Fibroblast of skin of left quadriceps (primary cell): ENCODE data around the gene CLIC5.
A peak's percentile ranks its signal among the peaks of the same experiment; 100 is the strongest.

Experiments
- DNase-seq, 2 experiments: peaks; one replicate each; pipeline ENCODE4 v3.0.0-alpha.2; 2013; ENCODE audit warnings: low read depth in 2 of 2

The CLIC5 gene

GRCh38 chr6:46015119-46015968 lies at the start of gene CLIC5:
Gene CLIC5, minus strand, starts transcription at chr6:46015860. Its CDS starts 318 bp downstream, at chr6:46015542.
- DNase-seq, result no peak

GRCh38 chr6:46062991-46063390 lies 47.3 kb upstream of the CLIC5 start:
- no peak for DNase-seq

GRCh38 chr6:46062312-46062711 lies 46.7 kb upstream of the CLIC5 start:
- no peak for DNase-seq

DNA sequence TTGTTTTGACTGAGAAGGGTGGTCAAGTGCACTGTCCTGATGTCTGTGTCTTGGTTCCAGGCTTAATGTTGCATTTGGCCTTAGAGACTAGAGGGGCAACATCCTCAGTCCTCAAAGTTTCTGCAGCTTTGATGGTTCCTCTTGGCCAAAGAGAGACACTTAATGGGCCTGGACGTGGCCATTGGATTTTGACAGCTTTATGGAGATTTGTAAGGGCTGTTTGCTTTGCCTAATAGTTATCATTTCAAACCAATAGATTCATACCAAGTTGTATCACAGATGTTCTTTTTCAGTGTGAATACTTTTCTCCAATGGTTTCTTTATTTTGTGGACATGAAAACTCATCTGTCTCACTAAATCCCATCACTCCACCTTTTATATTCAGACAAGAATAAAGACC lies 45.8 kb upstream of the CLIC5 start:
- DNase-seq, result no peak

DNA sequence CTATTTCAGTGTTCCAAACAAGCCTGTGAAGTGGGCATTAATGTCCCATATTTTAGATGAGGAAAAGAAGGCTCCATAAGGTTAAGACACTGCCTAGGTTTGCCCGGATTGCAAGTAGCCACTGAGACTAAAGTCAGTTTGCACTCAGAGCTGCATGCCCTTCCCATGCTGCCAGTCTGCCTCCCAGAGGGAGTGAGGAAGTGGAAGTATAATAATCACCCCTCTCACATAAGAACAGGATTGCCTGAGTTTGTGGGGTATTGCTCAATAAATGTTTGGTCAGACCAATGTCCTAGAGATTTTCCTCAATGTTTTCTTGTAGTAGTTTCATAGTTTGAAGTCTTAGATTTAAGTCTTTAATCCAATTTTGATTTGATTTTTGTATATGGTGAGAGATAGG lies 43.9 kb upstream of the CLIC5 start:
- no peak for DNase-seq

GRCh38 chr6:46058951-46059350 lies 43.3 kb upstream of the CLIC5 start:
- no peak for DNase-seq

- no peak for DNase-seq
Measured at GRCh38 chr6:46057792-46058191, 42.1 kb upstream of the CLIC5 start.

DNA sequence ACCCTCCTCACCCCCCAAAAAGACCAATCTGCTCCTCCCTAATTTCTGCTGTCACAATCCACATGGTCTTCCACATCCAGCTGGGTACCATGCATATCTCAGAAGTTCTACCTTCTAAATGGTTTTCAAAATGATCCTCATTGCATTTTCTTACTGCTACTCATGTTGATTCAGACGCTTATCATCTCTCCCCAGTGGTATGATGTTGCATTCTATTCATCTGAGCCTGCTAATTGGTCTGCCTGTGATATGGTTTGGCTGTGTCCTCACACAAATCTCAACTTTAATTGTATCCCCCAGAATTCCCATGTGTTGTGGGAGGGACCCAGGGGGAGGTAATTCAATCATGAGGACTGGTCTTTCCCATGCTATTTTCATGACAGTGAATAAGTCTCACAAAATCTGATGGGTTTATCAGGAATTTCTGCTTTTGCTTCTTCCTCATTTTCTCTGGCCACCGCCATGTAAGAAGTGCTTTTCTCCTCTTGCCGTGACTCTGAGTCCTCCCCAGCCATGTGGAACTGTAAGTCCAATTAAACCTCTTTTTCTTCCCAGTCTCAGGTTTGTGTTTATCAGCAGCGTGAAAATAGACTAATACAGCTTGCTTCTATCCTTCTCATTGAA lies 41.4 kb upstream of the CLIC5 start:
- DNase-seq, result no peak

DNA sequence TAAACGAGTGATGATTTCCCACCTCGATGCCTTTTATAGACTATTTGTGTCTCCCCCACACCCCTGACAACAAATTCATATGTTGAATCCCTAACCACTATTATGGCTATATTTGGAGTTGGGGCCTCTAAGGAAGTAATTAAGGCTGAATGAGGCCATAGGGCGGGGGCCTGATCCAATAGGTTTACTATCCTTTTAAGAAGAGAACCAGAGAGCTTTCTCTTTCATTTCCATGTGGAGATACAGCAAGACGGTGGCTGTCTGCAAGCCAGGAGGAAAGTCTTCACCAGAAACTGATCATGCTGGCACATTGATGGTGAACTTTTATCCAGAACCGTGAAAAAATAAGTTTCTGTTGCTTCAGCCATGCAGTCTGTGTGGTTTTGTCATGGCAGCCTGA lies 38.9 kb upstream of the CLIC5 start:
- DNase-seq, result no peak

DNA sequence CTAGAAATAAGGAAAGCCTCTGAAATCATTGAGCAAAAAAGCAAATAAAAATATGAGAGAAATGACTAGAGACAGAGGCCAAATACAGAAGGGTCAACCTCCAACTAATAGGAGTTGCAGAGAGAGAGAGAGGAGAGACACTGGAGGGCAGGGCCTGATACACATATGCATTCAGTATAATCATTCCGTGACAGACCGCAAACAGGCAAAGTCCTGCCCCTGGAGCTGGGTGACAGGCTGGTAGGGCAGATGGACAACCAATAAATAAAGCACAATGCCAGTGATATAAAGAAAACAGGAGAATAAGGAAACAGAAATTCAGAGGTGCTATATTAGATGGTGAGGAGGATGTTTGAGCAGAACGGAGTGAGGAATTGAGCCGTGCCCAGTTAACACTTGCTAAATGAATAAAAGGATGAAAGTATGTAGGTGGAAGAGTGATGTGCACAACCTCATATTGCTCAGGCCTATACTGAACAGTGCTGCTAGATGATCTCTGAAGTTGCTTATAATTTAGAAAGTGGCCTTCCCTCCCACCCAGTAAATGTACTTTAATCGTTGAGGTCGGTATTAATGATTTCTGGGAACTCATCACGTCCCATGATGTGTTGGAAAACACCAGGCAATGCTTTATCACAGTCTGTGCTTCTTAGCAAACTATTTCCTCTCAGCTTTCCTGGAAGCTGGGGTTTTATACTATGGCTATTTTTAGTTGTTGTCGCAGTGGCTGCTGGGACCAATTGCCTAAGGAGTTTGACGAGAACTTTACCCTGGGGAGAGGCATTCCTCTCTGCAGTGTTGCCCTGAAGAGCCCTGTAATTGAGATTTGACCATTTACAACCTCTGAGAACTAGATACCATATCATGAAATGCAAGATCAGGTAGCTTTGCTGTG lies 37.6 kb upstream of the CLIC5 start:
- no peak for DNase-seq

DNA sequence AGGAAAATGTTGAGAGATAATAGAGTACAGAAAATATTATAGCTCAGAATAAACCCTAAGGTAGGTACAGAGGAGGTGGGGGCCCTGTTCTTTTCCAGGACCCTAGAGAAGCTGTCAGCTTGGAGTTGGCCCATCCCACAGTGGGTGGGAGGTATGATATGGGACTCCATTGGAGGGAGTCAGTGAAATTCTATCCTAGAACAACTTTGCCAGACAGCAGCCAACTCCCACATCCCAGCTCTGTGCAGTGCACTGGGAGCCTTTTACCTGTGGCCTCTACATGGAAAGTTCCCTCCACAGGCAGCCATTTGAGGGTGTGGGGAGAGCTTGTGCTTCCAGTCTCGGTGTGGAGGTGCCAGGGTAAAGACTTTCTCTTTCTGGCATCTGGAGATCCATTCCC lies 36.8 kb upstream of the CLIC5 start:
- no peak for DNase-seq

DNA sequence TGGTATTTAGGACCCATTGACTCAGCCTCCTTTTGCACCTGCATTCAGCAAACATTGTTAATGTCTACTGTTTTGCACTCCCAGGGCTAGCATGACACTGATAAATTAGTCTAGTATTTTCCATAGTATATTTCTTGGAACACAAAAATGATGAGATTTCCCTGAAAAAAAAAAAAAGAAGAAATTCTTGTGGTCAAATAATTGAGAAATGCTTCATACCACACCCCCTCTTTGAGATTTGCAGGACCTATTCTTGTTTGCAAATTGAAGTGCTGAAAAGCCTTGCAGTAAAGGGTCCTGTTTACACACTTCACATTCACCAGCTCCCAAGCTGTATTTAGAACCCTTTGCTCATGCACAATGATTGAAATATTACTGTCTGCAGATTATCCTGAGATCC lies 36.3 kb upstream of the CLIC5 start:
- DNase-seq, result no peak

- no peak for DNase-seq
Measured at GRCh38 chr6:46050845-46051405, 35.3 kb upstream of the CLIC5 start.

DNA sequence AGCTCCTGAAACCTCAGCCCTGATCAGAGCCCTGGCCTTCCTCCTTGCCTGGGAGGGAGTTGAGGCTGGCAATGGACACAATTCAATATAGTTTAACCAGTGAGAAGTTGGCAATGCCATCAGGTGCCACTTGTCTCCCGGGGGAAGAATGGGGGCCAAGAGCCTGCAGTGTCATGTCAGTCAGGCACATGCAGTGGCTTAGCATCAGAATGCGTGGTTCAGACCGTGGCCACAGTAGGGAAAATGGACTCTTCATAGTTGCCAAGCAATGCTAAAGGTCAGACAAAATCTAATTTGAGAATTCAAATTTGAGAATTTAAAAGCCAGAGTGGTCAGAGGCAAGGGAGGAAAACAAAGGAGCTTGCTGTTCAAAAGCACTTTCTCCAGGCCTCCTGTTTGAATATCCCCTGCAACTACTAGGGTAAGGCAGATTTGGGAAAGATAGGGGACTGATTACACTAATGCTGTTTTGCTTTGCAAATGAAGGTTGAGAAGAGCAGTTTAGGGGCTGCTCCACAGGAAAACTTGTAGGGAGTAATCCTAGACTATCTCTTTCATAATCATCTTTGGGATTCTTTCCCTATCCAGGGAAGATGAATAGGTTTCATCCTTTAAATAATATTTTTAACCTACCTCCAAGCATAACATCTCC lies 33.1 kb upstream of the CLIC5 start:
- no peak for DNase-seq

- DNase-seq, result no peak
Measured at GRCh38 chr6:46046558-46047174, 31.0 kb upstream of the CLIC5 start.

DNA sequence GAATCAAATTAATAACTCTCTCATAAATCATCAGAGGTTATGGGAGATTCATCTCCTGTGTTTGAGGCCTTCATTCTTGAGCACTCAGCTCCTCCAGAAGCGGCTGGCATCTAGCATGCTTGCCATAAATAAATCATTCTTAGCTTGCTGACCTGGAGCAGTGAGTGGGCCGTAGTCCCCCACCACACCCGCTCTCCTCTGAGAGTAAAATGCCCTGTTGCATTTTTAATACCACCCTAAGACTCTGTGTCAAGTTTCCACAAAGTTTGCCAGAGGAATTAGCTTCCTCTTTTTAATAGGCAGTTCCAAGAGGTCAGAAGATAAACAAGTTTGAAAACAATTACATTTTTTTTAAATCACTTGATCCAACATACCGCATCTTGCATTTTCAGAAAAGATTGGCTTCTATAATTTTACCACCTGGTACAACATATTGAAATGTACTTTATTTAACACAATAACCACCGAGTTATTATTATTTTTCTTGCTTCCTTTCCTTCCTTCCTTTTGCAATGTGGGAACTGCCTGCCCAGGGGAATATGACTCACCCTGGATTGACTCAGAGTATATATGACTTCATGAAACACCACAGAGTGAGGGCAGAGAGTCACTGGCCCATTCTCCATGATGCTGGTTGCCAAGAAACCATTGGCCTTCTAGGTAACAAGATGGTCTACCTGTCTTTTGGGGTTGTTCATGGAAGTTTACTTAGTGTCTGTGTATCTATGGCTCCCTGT lies 29.4 kb upstream of the CLIC5 start:
- peak; percentile 34 to 44 for DNase-seq

GRCh38 chr6:46042355-46042999 lies 26.8 kb upstream of the CLIC5 start:
- DNase-seq, result no peak

DNA sequence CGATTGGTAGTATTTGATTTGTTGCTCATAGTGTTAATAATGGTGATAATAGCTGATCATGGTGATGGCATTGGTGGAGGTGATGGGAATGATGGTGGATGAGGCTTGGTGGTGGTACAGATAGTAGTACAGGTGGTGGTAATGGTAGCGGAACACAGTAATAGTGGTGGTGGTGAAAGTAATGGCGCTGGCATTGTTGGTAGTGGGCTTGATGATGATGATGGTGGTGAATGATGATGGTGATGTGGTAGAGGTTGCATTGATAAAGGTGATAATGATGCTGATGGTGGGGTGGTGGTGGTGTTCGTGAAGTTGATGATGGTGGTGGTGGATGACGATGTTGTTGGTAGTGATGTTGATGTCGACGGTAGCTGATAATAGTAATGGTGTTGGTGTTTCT lies 24.6 kb upstream of the CLIC5 start:
- no peak for DNase-seq

- DNase-seq, result no peak
Measured at GRCh38 chr6:46039646-46040045, 24.0 kb upstream of the CLIC5 start.

- no peak for DNase-seq
Measured at GRCh38 chr6:46036911-46037310, 21.3 kb upstream of the CLIC5 start.
